GM23248 (cell line): ENCODE measurements around the gene GRID2. TPM values are rescaled to one million over a fixed set of nuclear protein-coding genes. Genes with fewer than 3 reads are reported as not detected.
"Not testable (repeated sequence)": the region's sequence is repeated elsewhere in the genome, so short reads cannot be mapped to it uniquely, and the experiment has no call there.

Experiments
- DNase-seq: peaks from one replicate; pipeline ENCODE4 v3.0.0-alpha.2; 2015
- H2AFZ ChIP-seq: fragments of 200-600 bp; sonication (generic); 2 replicates; pipeline ENCODE4 v1.6.1; 2016; ENCODE audit warnings: antibody characterized with exemption
- H3F3A ChIP-seq: fragments of 200-600 bp; sonication (generic); 2 replicates; pipeline ENCODE4 v1.6.1; 2016; ENCODE audit warnings: mild to moderate bottlenecking, antibody characterized with exemption, mixed run types; ENCODE audit not compliant: insufficient read depth
- H3K27ac ChIP-seq: fragments of 200-600 bp; sonication (generic); 2 replicates; pipeline ENCODE4 v1.5.1; 2016; ENCODE audit warnings: mild to moderate bottlenecking
- H3K27me3 ChIP-seq: fragments of 200-600 bp; sonication (generic); replicated peaks from 2 replicates; pipeline ENCODE4 v1.6.1; 2016; ENCODE audit warnings: mild to moderate bottlenecking; ENCODE audit not compliant: insufficient read depth
- H3K36me3 ChIP-seq: fragments of 200-600 bp; sonication (generic); 2 replicates; pipeline ENCODE4 v1.6.1; 2016; ENCODE audit warnings: low read depth, mild to moderate bottlenecking
- H3K4me1 ChIP-seq: fragments of 200-600 bp; sonication (generic); 2 replicates; pipeline ENCODE4 v1.6.1; 2016; ENCODE audit warnings: mild to moderate bottlenecking; ENCODE audit not compliant: insufficient read depth
- H3K4me2 ChIP-seq: fragments of 200-600 bp; sonication (generic); one replicate; pipeline ENCODE4 v1.6.1; 2016; ENCODE audit warnings: mild to moderate bottlenecking; ENCODE audit not compliant: unreplicated experiment
- H3K4me3 ChIP-seq: fragments of 200-600 bp; sonication (generic); 2 replicates; pipeline ENCODE4 v1.5.1; 2016; ENCODE audit warnings: mild to moderate bottlenecking
- H3K79me2 ChIP-seq: fragments of 200-600 bp; sonication (generic); 2 replicates; pipeline ENCODE4 v1.6.1; 2016; ENCODE audit warnings: mild to moderate bottlenecking; ENCODE audit not compliant: insufficient read depth
- H3K9ac ChIP-seq: fragments of 200-600 bp; sonication (generic); 2 replicates; pipeline ENCODE4 v1.6.1; 2016; ENCODE audit warnings: mild to moderate bottlenecking
- H3K9me2 ChIP-seq: fragments of 200-600 bp; sonication (generic); 2 replicates; pipeline ENCODE4 v1.6.1; 2016; ENCODE audit warnings: mixed run types, mild to moderate bottlenecking, moderate library complexity; ENCODE audit not compliant: insufficient read depth
- H3K9me3 ChIP-seq: fragments of 200-600 bp; sonication (generic); one replicate; pipeline ENCODE4 v1.6.1; 2017; ENCODE audit warnings: low read depth
- H4K20me1 ChIP-seq: fragments of 200-600 bp; sonication (generic); 2 replicates; pipeline ENCODE4 v1.6.0; 2016; ENCODE audit not compliant: insufficient read depth
- EZH2 ChIP-seq: fragments of 200-600 bp; sonication (generic); IDR thresholded peaks from 2 replicates; pipeline ENCODE4 v1.6.1; 2018; ENCODE audit warnings: antibody characterized with exemption, mild to moderate bottlenecking; ENCODE audit not compliant: insufficient read depth, poor library complexity, severe bottlenecking
- EZH2phosphoT487 ChIP-seq: fragments of 200-600 bp; sonication (generic); IDR thresholded peaks from 2 replicates; pipeline ENCODE4 v1.6.1; 2018; ENCODE audit warnings: antibody characterized with exemption, moderate library complexity, mild to moderate bottlenecking, low read depth; ENCODE audit not compliant: insufficient read depth
- WGBS, 2 experiments: methylation state at CpG; one replicate each; pipeline ENCODE4 v1.1.6; 2015 to 2017; ENCODE audit warnings: low lambda C conversion rate in 2 of 2, low coverage in 1 of 2; ENCODE audit errors: missing lambda C conversion rate in 2 of 2; 5-methylcytosine and 5-hydroxymethylcytosine counted together
- in situ Hi-C: fragments of 300-500 bp; cut with MboI; formaldehyde crosslinking; loops from 2 replicates; pipeline ENCODE4 v1.15.0; 2020
- polyA plus RNA-seq: library from polyadenylated mRNA; unstranded; fragments of >200 nt; fragmentation: Nextera tagmentation; extraction: Ambion mirVana; gene quantifications from 2 replicates; pipeline ENCODE4 v1.2.1, GENCODE V29; 2016
- total RNA-seq: library from RNA; depleted of rRNA; stranded (reverse); fragments of >200 nt; shearing (Covaris generic); gene quantifications from 2 replicates; pipeline ENCODE4 v1.2.3, GENCODE V29; 2014

GRID2 gene
- total and polyA plus RNA-seq, 2 experiments from 2014 or later = not detected

- Histone ChIP-seq H3F3A (no peaks in the 10 kb centered on the region), H2AFZ (no peak overlapping the region), H3K4me2 (no peak overlapping the region), H3K4me1 (no peaks in the 10 kb centered on the region), H3K9ac (no peak overlapping the region), H3K27me3 (no peaks in the 10 kb centered on the region), H3K36me3 (no peaks in the 10 kb centered on the region), H3K27ac (no peak overlapping the region), H3K4me3 (no peak overlapping the region), H3K9me3 (no peaks in the 10 kb centered on the region), H4K20me1 (no peaks in the 10 kb centered on the region), H3K9me2 (no peaks in the 10 kb centered on the region), H3K79me2 (no peaks in the 10 kb centered on the region)
- TF ChIP-seq EZH2 (no peak), EZH2phosphoT487 (no peak)
- in situ Hi-C loops = no loop called here
- no peak for DNase-seq
- 59 to 60% methylated on average over 2 of the region's 2 CpGs for WGBS, 2 experiments
Measured at GRCh38 chr4:93659629-93660028, 1355.9 kb downstream of the GRID2 start.

GRCh38 chr4:93660036-93660435 is 1356.3 kb downstream of the GRID2 start:
- no peak overlapping the region for H3K4me3 ChIP-seq
- H3K9me3 ChIP-seq = no peaks in the 10 kb centered on the region
- in situ Hi-C loops = no loop called here
- no peaks in the 10 kb centered on the region for H3K27me3 ChIP-seq
- no peaks in the 10 kb centered on the region for H3K4me1 ChIP-seq
- no peaks in the 10 kb centered on the region for H3F3A ChIP-seq
- H3K9me2 ChIP-seq = no peaks in the 10 kb centered on the region
- 62 to 63% methylated on average over 3 of the region's 3 CpGs for WGBS, 2 experiments
- DNase-seq = no peak
- H3K4me2 ChIP-seq = no peak overlapping the region
- no peak overlapping the region for H3K27ac ChIP-seq
- no peaks in the 10 kb centered on the region for H3K36me3 ChIP-seq
- no peak overlapping the region for H2AFZ ChIP-seq
- TF ChIP-seq EZH2 = no peak
- no peak for TF ChIP-seq EZH2phosphoT487
- H3K79me2 ChIP-seq = no peaks in the 10 kb centered on the region
- no peaks in the 10 kb centered on the region for H4K20me1 ChIP-seq
- H3K9ac ChIP-seq = no peak overlapping the region

GRCh38 chr4:93670434-93670833 is 1366.7 kb downstream of the GRID2 start:
- TF ChIP-seq EZH2 (no peak), EZH2phosphoT487 (no peak)
- Histone ChIP-seq H3K9ac (no peak overlapping the region), H3K4me2 (no peak overlapping the region), H3K4me3 (no peak overlapping the region), H3K36me3 (no peaks in the 10 kb centered on the region), H2AFZ (no peak overlapping the region), H4K20me1 (no peaks in the 10 kb centered on the region), H3K27me3 (no peaks in the 10 kb centered on the region), H3K9me3 (no peaks in the 10 kb centered on the region), H3F3A (no peaks in the 10 kb centered on the region), H3K79me2 (no peaks in the 10 kb centered on the region), H3K4me1 (no peaks in the 10 kb centered on the region), H3K9me2 (no peaks in the 10 kb centered on the region), H3K27ac (no peak overlapping the region)
- in situ Hi-C loops = no loop called here
- DNase-seq = no peak
- WGBS, 2 experiments = 9 to 15% methylated on average over 2 of the region's 2 CpGs

- H3K9ac ChIP-seq = no peak overlapping the region
- WGBS, 2 experiments = 40% methylated on average over 3 of the region's 3 CpGs
- in situ Hi-C loops = no loop called here
- TF ChIP-seq EZH2phosphoT487 = no peak
- no peak for TF ChIP-seq EZH2
- no peak overlapping the region for H2AFZ ChIP-seq
- no peak overlapping the region for H3K4me3 ChIP-seq
- H3K9me3 ChIP-seq = no peaks in the 10 kb centered on the region
- no peaks in the 10 kb centered on the region for H3K36me3 ChIP-seq
- H3K27me3 ChIP-seq = no peaks in the 10 kb centered on the region
- DNase-seq = no peak
- H4K20me1 ChIP-seq = no peaks in the 10 kb centered on the region
- no peaks in the 10 kb centered on the region for H3F3A ChIP-seq
- H3K4me1 ChIP-seq = no peaks in the 10 kb centered on the region
- no peak overlapping the region for H3K27ac ChIP-seq
- no peaks in the 10 kb centered on the region for H3K9me2 ChIP-seq
- no peak overlapping the region for H3K4me2 ChIP-seq
- H3K79me2 ChIP-seq = no peaks in the 10 kb centered on the region
Measured at GRCh38 chr4:93671093-93671492, 1367.3 kb downstream of the GRID2 start.

GRCh38 chr4:93676937-93677336 is 1373.2 kb downstream of the GRID2 start:
- H3K27ac ChIP-seq, H4K20me1 ChIP-seq, H3K27me3 ChIP-seq, H3F3A ChIP-seq, DNase-seq, H3K4me3 ChIP-seq, H3K79me2 ChIP-seq, H3K4me2 ChIP-seq, H3K9me3 ChIP-seq, H3K36me3 ChIP-seq, in situ Hi-C loops, H3K9ac ChIP-seq, H3K4me1 ChIP-seq, H2AFZ ChIP-seq, H3K9me2 ChIP-seq: not testable (repeated sequence)
- WGBS, 2 experiments = 53 to 58% methylated on average over 16 of the region's 16 CpGs
